ENCODE results near the gene BAK1.

GRCh38 chr6:33589392-33589730 lies 9.3 kb upstream of the BAK1 start:
- no peak for TF ChIP-seq CTCF (conservative IDR thresholded peaks at IDR 0.05 in 1 of 2, IDR thresholded peaks at IDR 0.05 in 1 of 2; ENCODE audit: low read depth in 1 of 2, low read length in 2 of 2)
- TF ChIP-seq EZH2 (IDR thresholded peaks at IDR 0.05; ENCODE audit: low read length, missing control alignments), result no peak
